H9 (cell line): ENCODE data around the gene ARAP1. TPM values are rescaled to one million over a fixed set of nuclear protein-coding genes. Genes with fewer than 3 reads are reported as not detected.

Source experiments
- DNase-seq: peaks from one replicate; pipeline ENCODE4 v3.0.0-alpha.2; 2017
- H2AFZ ChIP-seq: one replicate; pipeline ENCODE4 v1.6.1; 2013; ENCODE audit warnings: mild to moderate bottlenecking, low read length, control low read depth, moderate library complexity
- H2AK5ac ChIP-seq: 2 replicates; pipeline ENCODE4 v1.6.1; 2013; ENCODE audit warnings: low read length, control low read depth, mixed read lengths; ENCODE audit not compliant: insufficient read length
- H2BK120ac ChIP-seq: one replicate; pipeline ENCODE4 v1.6.1; 2013; ENCODE audit warnings: low read depth, mild to moderate bottlenecking, low read length, control low read depth, inconsistent platforms; ENCODE audit not compliant: poor library complexity, severe bottlenecking
- H2BK12ac ChIP-seq: 2 replicates; pipeline ENCODE4 v1.6.1; 2013; ENCODE audit warnings: low read length, control low read depth, mixed read lengths, low read depth; ENCODE audit not compliant: insufficient read length
- H2BK15ac ChIP-seq: 2 replicates; pipeline ENCODE4 v1.6.1; 2013; ENCODE audit warnings: low read depth, low read length, control low read depth
- H2BK20ac ChIP-seq: one replicate; pipeline ENCODE4 v1.6.1; 2013; ENCODE audit warnings: low read depth, mild to moderate bottlenecking, low read length, control low read depth, inconsistent platforms; ENCODE audit not compliant: poor library complexity, severe bottlenecking
- H2BK5ac ChIP-seq: 2 replicates; pipeline ENCODE4 v1.6.1; 2013; ENCODE audit warnings: low read length, control low read depth, mixed read lengths; ENCODE audit not compliant: insufficient read length
- H3K14ac ChIP-seq: 2 replicates; pipeline ENCODE4 v1.6.1; 2013; ENCODE audit warnings: low read length, control low read depth; ENCODE audit not compliant: insufficient read depth
- H3K18ac ChIP-seq: 2 replicates; pipeline ENCODE4 v1.6.1; 2013; ENCODE audit warnings: low read depth, mild to moderate bottlenecking, mixed read lengths, low read length, control low read depth; ENCODE audit not compliant: insufficient read length
- H3K23ac ChIP-seq: 2 replicates; pipeline ENCODE4 v1.6.1; 2013; ENCODE audit warnings: low read length, control low read depth, mixed read lengths, low read depth; ENCODE audit not compliant: insufficient read length
- H3K23me2 ChIP-seq: 2 replicates; pipeline ENCODE4 v1.6.1; 2013; ENCODE audit warnings: low read depth, mild to moderate bottlenecking, mixed read lengths, low read length, control low read depth; ENCODE audit not compliant: insufficient read length, poor library complexity, severe bottlenecking
- H3K27ac ChIP-seq: 2 replicates; pipeline ENCODE4 v1.5.1; 2013; ENCODE audit warnings: low read length, control low read depth, mixed read lengths, low read depth; ENCODE audit not compliant: insufficient read length
- H3K27me3 ChIP-seq: 2 replicates; pipeline ENCODE4 v1.6.1; 2013; ENCODE audit warnings: low read length, control low read depth, inconsistent platforms; ENCODE audit not compliant: insufficient read depth
- H3K4ac ChIP-seq: 2 replicates; pipeline ENCODE4 v1.6.1; 2013; ENCODE audit warnings: low read depth, mild to moderate bottlenecking, control low read depth, inconsistent platforms, low read length, moderate library complexity
- H3K4me1 ChIP-seq: 2 replicates; pipeline ENCODE4 v1.6.1; 2013; ENCODE audit warnings: low read length, control low read depth, inconsistent platforms; ENCODE audit not compliant: insufficient read depth
- H3K4me2 ChIP-seq: 2 replicates; pipeline ENCODE4 v1.6.1; 2013; ENCODE audit warnings: low read length, control low read depth, mixed read lengths; ENCODE audit not compliant: insufficient read length, insufficient read depth
- H3K56ac ChIP-seq: 2 replicates; pipeline ENCODE4 v1.6.1; 2013; ENCODE audit warnings: low read depth, mild to moderate bottlenecking, mixed read lengths, low read length, control low read depth; ENCODE audit not compliant: insufficient read length
- H3K79me1 ChIP-seq: 2 replicates; pipeline ENCODE4 v1.6.1; 2013; ENCODE audit warnings: low read depth, mild to moderate bottlenecking, moderate library complexity, low read length, control low read depth, inconsistent platforms; ENCODE audit not compliant: insufficient read depth, poor library complexity, severe bottlenecking
- H3K79me2 ChIP-seq: 2 replicates; pipeline ENCODE4 v1.6.1; 2013; ENCODE audit warnings: low read length, control low read depth, inconsistent platforms; ENCODE audit not compliant: insufficient read depth
- H3K9ac ChIP-seq: 2 replicates; pipeline ENCODE4 v1.6.1; 2013; ENCODE audit warnings: low read length, control low read depth, mixed read lengths; ENCODE audit not compliant: insufficient read length; ENCODE audit errors: extremely low read depth
- H3K9me3 ChIP-seq: one replicate; pipeline ENCODE4 v1.6.1; 2013; ENCODE audit warnings: low read depth, low read length, inconsistent platforms; ENCODE audit not compliant: control insufficient read depth
- H3T11ph ChIP-seq: one replicate; pipeline ENCODE4 v1.6.1; 2013; ENCODE audit warnings: mild to moderate bottlenecking, low read length, control low read depth, inconsistent platforms
- H4K20me1 ChIP-seq: one replicate; pipeline ENCODE4 v1.6.1; 2013; ENCODE audit not compliant: control insufficient read depth, insufficient read length, insufficient read depth
- H4K5ac ChIP-seq: 2 replicates; pipeline ENCODE4 v1.6.1; 2013; ENCODE audit warnings: low read depth, mild to moderate bottlenecking, mixed read lengths, low read length, control low read depth; ENCODE audit not compliant: insufficient read length
- H4K8ac ChIP-seq: replicated peaks from 2 replicates; pipeline ENCODE4 v1.6.1; 2013; ENCODE audit warnings: low read length, control low read depth, mixed read lengths, low read depth; ENCODE audit not compliant: insufficient read length
- H4K91ac ChIP-seq: 2 replicates; pipeline ENCODE4 v1.6.1; 2013; ENCODE audit warnings: low read depth, mild to moderate bottlenecking, moderate library complexity, mixed read lengths, low read length, control low read depth; ENCODE audit not compliant: insufficient read length
- H3K27ac Mint-ChIP-seq, 3 experiments: 2 replicates in 2 of 3; 3 replicates in 1 of 3; pipeline ENCODE4 v1.8.0; 2020 to 2021; ENCODE audit warnings: mixed read lengths in 3 of 3, mild to moderate bottlenecking in 1 of 3, moderate library complexity in 1 of 3
- H3K27me3 Mint-ChIP-seq: 2 replicates; pipeline ENCODE4 v1.8.0; 2021; ENCODE audit warnings: low read depth, mild to moderate bottlenecking, moderate library complexity, mixed read lengths
- H3K36me3 Mint-ChIP-seq, 3 experiments: 2 replicates in 2 of 3; 3 replicates in 1 of 3; pipeline ENCODE4 v1.8.0; 2020 to 2021; ENCODE audit warnings: low read depth in 3 of 3, mixed read lengths in 3 of 3; ENCODE audit not compliant: insufficient read depth in 1 of 3
- H3K4me1 Mint-ChIP-seq, 2 experiments: 2 replicates each; pipeline ENCODE4 v1.8.0; 2020; ENCODE audit warnings: mixed read lengths in 2 of 2
- H3K4me3 Mint-ChIP-seq, 2 experiments: 2 replicates in 1 of 2; 3 replicates in 1 of 2; pipeline ENCODE4 v1.8.0; 2020 to 2021; ENCODE audit warnings: mild to moderate bottlenecking in 2 of 2, mixed read lengths in 2 of 2, moderate library complexity in 1 of 2
- H3K9me3 Mint-ChIP-seq, 2 experiments: 2 replicates in 1 of 2; 3 replicates in 1 of 2; pipeline ENCODE4 v1.8.0; 2020; ENCODE audit warnings: mild to moderate bottlenecking in 2 of 2, mixed read lengths in 2 of 2, moderate library complexity in 1 of 2
- CTCF ChIP-seq: fragments of 200-600 bp; sonication (generic); conservative IDR thresholded peaks from 3 replicates; pipeline ENCODE4 v1.8.0; 2021; ENCODE audit warnings: antibody characterized with exemption, mild to moderate bottlenecking
- WGBS: extraction: QIAGEN DNeasy Blood & Tissue Kit; methylation state at CpG from one replicate; pipeline ENCODE4 v1.1.7; 2013; ENCODE audit warnings: missing lambda C conversion rate, low lambda C conversion rate, mixed read lengths; ENCODE audit not compliant: insufficient read length; ENCODE audit errors: extremely low coverage; 5-methylcytosine and 5-hydroxymethylcytosine counted together
- total RNA-seq: library from RNA; stranded (reverse); gene quantifications from 2 replicates; pipeline ENCODE4 v1.2.1, GENCODE V29; 2021

The ARAP1 gene
- total RNA-seq, 1 experiment from 2014 or later, result 59.4 TPM

DNA sequence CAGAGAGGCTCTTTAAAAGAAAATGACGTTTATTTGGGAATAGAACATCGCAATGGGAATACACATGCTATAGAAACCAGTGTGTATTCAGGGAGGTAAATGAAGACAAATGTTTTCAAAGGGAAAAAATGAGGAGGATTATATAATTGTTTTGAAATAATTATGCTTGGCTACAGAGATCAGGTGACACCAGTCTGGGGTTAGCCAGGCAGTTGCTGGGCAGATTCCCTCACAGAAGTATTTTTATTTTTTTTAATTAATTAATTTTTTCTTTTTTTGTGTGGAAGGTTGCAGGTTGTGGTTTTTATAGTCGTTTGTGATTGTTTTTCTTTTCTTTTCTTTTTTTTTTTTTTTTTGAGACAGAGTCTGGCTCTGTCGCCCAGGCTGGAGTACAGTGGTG lies 47.2 kb upstream of the ARAP1 start:
- Histone ChIP-seq H2BK5ac (no peak overlapping the region), H2BK20ac (no peak overlapping the region), H4K5ac (no peak overlapping the region), H3K56ac (no peak overlapping the region), H2BK12ac (no peak overlapping the region), H3K14ac (no peak overlapping the region), H3K23me2 (no peaks in the 10 kb centered on the region), H3T11ph (no peak overlapping the region), H3K79me1 (no peaks in the 10 kb centered on the region), H4K20me1 (no peaks in the 10 kb centered on the region), H3K4ac (no peak overlapping the region), H3K27ac (no peak overlapping the region), H3K18ac (no peak overlapping the region), H3K79me2 (no peaks in the 10 kb centered on the region), H2BK15ac (no peak overlapping the region), H4K91ac (no peak overlapping the region), H3K9ac (no peak overlapping the region), H3K23ac (no peak overlapping the region), H2BK120ac (no peak overlapping the region), H3K9me3 (no peaks in the 10 kb centered on the region), H3K4me1 (no peaks in the 10 kb centered on the region; the same call in 1 of the 2 replicates), H3K27me3 (no peaks in the 10 kb centered on the region), H2AFZ (no peak overlapping the region), H4K8ac (no peak overlapping the region), H3K4me2 (no peak overlapping the region), H2AK5ac (no peak overlapping the region)
- Mint-ChIP-seq H3K27me3 (no peaks in the 10 kb centered on the region), H3K4me3 (no peak overlapping the region), H3K36me3 (no peaks in the 10 kb centered on the region), H3K27ac (no peak overlapping the region), H3K4me1 (peaks cover 15 to 17% of the 10 kb centered on the region in 2 experiments), H3K9me3 (no peaks in the 10 kb centered on the region)
- no CpG with 5 or more reads among the region's 4 CpGs for WGBS
- TF ChIP-seq CTCF, result no peak
- DNase-seq, result no peak
